ENCODE data around the gene NBL1.

NBL1 gene

DNA sequence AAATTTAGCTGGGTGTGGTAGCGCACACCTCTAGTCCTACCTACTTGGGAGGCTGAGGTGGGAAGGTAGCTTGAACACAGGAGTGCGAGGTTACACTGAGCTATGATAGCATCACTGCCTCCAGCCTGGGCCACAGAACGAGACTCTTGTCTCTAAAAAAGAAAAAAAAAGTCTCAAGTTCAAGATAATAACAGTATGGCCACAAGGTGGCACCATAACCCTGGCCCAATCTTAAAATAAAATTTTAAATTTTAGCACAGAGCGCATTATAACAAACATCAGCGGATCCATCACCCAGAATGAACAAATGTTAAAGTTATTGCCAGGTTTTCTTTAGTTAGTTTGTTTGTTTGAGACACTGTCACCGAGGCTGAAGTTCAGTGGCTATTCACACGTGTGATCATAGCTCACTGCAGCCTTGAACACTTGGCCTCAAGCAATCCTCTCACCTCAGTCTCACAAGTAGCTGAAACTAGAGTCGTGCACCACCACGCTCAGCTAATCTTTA lies 17.7 kb downstream of the NBL1 start:
- Histone ChIP-seq H3K9me3 (replicated peaks; ENCODE audit: low read length) (no peaks in the 10 kb centered on the region), H3K27me3 (ENCODE audit: control insufficient read depth, insufficient read depth, low read length) (peaks cover 38% of the 10 kb centered on the region), H3K4me1 (ENCODE audit: control insufficient read depth, insufficient read depth, low read length) (peaks cover 3% of the 10 kb centered on the region)

DNA sequence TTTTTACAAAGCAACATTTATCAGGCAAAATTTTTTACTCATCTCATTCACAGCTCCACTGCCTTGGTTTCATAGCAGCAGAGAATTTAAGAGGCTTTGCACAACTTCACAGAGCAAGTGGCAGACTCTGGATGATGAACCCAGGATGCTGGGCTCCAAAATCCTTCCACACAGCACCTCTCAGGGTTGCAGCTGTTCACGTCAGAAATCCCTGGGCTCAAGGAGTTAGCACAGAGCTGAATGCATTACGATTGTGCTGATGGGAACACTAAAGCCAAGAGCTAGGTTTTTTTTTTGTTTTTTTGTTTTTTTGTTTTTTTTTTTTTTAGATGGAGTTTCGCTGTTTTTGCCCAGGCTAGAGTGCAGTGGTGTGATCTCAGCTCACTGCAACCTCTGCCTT lies 18.2 kb downstream of the NBL1 start:
- Histone ChIP-seq H3K9ac (ENCODE audit: low read depth, low read length) (no peak overlapping the region), H3K36me3 (ENCODE audit: insufficient read depth, low read length) (no peaks in the 10 kb centered on the region), H3K9me3 (replicated peaks; ENCODE audit: low read length) (no peaks in the 10 kb centered on the region), H3K4me1 (ENCODE audit: control insufficient read depth, insufficient read depth, low read length) (peaks cover 3% of the 10 kb centered on the region), H3K4me3 (ENCODE audit: low read length) (no peak overlapping the region), H3K27me3 (ENCODE audit: control insufficient read depth, insufficient read depth, low read length) (peaks cover 43% of the 10 kb centered on the region), H3K4me2 (ENCODE audit: low read length) (no peak overlapping the region)

More for the DNA sequence above, 17.7 kb downstream of the NBL1 start:
- Histone ChIP-seq H3K36me3 (ENCODE audit: insufficient read depth, low read length) (no peaks in the 10 kb centered on the region), H3K9ac (ENCODE audit: low read depth, low read length) (no peak overlapping the region), H3K4me2 (ENCODE audit: low read length) (no peak overlapping the region), H3K4me3 (ENCODE audit: low read length) (no peak overlapping the region)

DNA sequence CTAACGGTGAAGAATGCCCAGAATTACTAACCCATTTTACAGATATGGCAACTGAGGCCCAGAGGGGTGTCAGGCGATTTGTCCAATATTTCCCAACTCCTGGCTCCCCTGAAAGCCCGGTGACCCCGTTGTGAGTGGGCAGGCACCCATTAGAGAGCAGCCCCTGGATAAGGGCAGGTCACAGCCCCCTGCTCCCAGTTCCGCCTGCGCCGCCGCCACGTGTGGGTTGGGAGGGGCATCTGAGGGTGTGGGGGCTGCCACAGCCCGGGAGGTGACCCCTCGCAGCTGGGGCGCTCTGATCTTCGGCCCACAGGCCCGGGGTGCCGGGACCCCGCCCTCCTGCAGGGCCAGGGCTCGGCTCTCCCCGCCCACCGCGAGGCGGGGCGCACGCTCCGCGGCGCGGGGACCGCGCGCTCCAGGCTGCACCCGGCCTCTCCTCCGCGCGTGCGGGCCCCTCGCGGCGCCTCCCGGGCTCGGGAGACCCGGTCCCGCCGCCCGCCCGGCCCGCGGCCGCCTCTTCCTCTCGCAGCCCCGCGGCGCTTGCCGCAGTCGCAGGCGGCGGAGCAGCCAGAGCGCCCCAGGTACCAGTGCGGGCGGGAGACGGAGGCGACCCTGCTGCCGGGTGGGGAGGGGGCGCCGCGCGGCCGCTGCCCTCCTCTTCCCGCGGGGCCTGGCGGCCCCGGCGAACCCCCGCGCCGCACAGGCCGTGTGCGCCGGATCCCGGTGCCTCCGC lies 20.5 kb downstream of the NBL1 start, which contains the start of gene HTR6:
Gene HTR6 (plus strand): TSS at position 423 of the 733 bp plus-strand sequence. CDS start 879 bp downstream, outside the sequence.
- peaks cover 62% of the 10 kb centered on the region for H3K27me3 ChIP-seq (ENCODE audit: control insufficient read depth, insufficient read depth, low read length)

DNA sequence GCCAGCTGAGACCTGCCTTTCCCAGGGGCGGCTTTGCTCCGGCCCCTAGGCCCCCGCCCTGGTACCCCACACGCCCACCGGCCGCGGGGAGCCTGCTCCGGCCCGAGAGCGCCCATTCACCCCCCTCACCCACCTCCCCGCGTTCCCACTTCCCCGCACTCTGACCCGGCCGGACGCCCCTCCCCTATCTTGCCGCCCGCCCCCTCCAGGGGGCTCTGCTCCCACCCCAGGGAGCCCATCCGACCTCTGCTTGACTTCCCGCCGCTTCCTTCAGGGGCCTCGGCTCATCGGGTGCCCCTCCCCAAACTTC lies 21.0 kb downstream of the NBL1 start:
- no peak overlapping the region for H3K9ac ChIP-seq (ENCODE audit: low read depth, low read length)
- no peaks in the 10 kb centered on the region for H3K9me3 ChIP-seq (replicated peaks; ENCODE audit: low read length)
- peak overlapping the region; percentile 50 for H3K4me3 ChIP-seq (ENCODE audit: low read length)
- peak overlapping the region; percentile 73 for H3K4me2 ChIP-seq (ENCODE audit: low read length)
- peaks cover 3% of the 10 kb centered on the region for H3K4me1 ChIP-seq (ENCODE audit: control insufficient read depth, insufficient read depth, low read length)
- peaks cover 67% of the 10 kb centered on the region for H3K27me3 ChIP-seq (ENCODE audit: control insufficient read depth, insufficient read depth, low read length)
- H3K36me3 ChIP-seq (ENCODE audit: insufficient read depth, low read length), result no peaks in the 10 kb centered on the region

More for the DNA sequence above, 20.5 kb downstream of the NBL1 start, which contains the start of gene HTR6:
- Histone ChIP-seq H3K4me1 (ENCODE audit: control insufficient read depth, insufficient read depth, low read length) (peaks cover 3% of the 10 kb centered on the region), H3K4me3 (ENCODE audit: low read length) (peak within 1 kb of the TSS; percentile 50), H3K9ac (ENCODE audit: low read depth, low read length) (no peak within 1 kb of the TSS), H3K4me2 (ENCODE audit: low read length) (peak within 1 kb of the TSS; percentile 73), H3K36me3 (ENCODE audit: insufficient read depth, low read length) (no peaks in the 10 kb centered on the region), H3K9me3 (replicated peaks; ENCODE audit: low read length) (no peaks in the 10 kb centered on the region)

DNA sequence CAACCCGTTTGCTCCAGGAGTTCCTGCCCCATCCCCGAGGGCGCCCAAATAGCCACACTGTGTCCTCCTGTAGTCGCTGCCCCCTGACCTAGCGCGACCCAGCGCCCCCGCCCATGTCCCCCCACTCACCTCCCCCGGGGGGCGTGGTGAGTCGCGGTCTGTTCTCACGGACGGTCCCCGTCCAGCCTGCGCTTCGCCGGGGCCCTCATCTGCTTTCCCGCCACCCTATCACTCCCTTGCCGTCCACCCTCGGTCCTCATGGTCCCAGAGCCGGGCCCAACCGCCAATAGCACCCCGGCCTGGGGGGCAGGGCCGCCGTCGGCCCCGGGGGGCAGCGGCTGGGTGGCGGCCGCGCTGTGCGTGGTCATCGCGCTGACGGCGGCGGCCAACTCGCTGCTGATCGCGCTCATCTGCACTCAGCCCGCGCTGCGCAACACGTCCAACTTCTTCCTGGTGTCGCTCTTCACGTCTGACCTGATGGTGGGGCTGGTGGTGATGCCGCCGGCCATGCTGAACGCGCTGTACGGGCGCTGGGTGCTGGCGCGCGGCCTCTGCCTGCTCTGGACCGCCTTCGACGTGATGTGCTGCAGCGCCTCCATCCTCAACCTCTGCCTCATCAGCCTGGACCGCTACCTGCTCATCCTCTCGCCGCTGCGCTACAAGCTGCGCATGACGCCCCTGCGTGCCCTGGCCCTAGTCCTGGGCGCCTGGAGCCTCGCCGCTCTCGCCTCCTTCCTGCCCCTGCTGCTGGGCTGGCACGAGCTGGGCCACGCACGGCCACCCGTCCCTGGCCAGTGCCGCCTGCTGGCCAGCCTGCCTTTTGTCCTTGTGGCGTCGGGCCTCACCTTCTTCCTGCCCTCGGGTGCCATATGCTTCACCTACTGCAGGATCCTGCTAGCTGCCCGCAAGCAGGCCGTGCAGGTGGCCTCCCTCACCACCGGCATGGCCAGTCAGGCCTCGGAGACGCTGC lies 21.7 kb downstream of the NBL1 start:
- Histone ChIP-seq H3K9ac (ENCODE audit: low read depth, low read length) (no peak overlapping the region), H3K27me3 (ENCODE audit: control insufficient read depth, insufficient read depth, low read length) (peaks cover 73% of the 10 kb centered on the region), H3K9me3 (replicated peaks; ENCODE audit: low read length) (no peaks in the 10 kb centered on the region), H3K36me3 (ENCODE audit: insufficient read depth, low read length) (no peaks in the 10 kb centered on the region), H3K4me1 (ENCODE audit: control insufficient read depth, insufficient read depth, low read length) (peaks cover 3% of the 10 kb centered on the region), H3K4me2 (ENCODE audit: low read length) (no peak overlapping the region), H3K4me3 (ENCODE audit: low read length) (no peak overlapping the region)

DNA sequence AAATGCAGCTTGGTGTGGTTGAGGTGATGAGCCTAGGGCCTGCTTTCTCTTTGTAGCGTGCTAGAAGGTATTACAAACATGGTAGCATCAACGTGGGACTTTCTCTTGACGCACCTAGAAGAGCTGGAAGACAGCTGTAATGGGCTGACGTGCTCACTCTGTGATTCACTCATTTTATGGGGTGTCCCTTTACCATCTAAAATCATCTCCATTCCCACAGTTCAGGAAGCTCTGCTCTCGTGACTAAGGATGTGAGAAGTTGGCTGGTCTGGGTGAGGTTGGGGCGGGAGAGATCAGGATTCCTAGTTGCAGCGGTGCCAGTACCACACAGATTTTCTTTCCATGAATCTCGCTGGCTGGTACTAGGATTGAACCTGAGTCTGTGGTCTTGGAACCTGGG lies 24.8 kb downstream of the NBL1 start:
- Histone ChIP-seq H3K27me3 (ENCODE audit: control insufficient read depth, insufficient read depth, low read length) (peaks cover 74% of the 10 kb centered on the region), H3K9me3 (replicated peaks; ENCODE audit: low read length) (no peaks in the 10 kb centered on the region), H3K4me3 (ENCODE audit: low read length) (no peak overlapping the region), H3K36me3 (ENCODE audit: insufficient read depth, low read length) (no peaks in the 10 kb centered on the region), H3K9ac (ENCODE audit: low read depth, low read length) (no peak overlapping the region), H3K4me1 (ENCODE audit: control insufficient read depth, insufficient read depth, low read length) (peaks cover 3% of the 10 kb centered on the region), H3K4me2 (ENCODE audit: low read length) (no peak overlapping the region)

DNA sequence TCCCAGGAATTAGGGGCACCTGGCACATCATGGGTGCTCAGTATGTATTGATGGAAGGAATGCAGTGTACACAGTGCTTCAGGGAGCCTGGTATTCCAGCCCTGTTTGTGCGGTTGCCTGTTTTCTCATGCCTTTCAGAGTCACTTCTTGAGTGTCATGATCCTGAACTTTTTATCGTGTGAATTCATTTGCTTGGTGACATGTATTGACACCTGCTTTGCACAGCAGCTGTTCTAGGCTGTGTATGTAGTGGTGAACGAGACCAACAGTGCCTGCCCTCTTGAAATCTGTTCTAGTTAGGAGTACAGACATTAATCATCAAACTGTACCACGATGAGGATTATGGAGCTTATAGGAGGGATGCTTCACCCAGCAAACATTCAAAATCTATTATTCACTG lies 26.7 kb downstream of the NBL1 start:
- H3K4me3 ChIP-seq (ENCODE audit: low read length), result no peak overlapping the region
- H3K4me1 ChIP-seq (ENCODE audit: control insufficient read depth, insufficient read depth, low read length), result no peaks in the 10 kb centered on the region
- no peak overlapping the region for H3K9ac ChIP-seq (ENCODE audit: low read depth, low read length)
- no peaks in the 10 kb centered on the region for H3K36me3 ChIP-seq (ENCODE audit: insufficient read depth, low read length)
- no peak overlapping the region for H3K4me2 ChIP-seq (ENCODE audit: low read length)
- no peaks in the 10 kb centered on the region for H3K9me3 ChIP-seq (replicated peaks; ENCODE audit: low read length)
- peaks cover 69% of the 10 kb centered on the region for H3K27me3 ChIP-seq (ENCODE audit: control insufficient read depth, insufficient read depth, low read length)

DNA sequence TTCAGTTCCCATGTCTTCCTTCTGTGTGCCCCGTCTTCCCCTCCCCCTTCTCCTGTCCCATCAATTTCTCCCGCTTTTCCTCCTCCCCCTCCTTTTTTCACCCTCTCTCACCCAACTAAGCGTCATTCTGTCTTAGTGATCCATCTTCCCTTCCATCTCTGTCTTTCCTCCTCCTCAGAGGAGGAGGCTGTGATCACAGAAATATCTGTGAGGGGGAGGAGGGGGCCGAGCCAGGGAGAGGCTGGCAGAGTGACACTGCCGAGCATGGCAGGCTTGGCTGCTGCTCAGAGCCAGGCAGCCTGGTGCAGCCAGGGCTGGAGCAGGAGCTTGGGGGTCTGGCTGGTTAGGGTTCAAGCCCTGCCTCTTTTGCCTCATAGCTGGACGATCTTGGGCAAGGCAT lies 28.1 kb downstream of the NBL1 start:
- no peaks in the 10 kb centered on the region for H3K4me1 ChIP-seq (ENCODE audit: control insufficient read depth, insufficient read depth, low read length)
- H3K27me3 ChIP-seq (ENCODE audit: control insufficient read depth, insufficient read depth, low read length), result peaks cover 58% of the 10 kb centered on the region
- no peak overlapping the region for H3K4me2 ChIP-seq (ENCODE audit: low read length)
- H3K9ac ChIP-seq (ENCODE audit: low read depth, low read length), result no peak overlapping the region
- no peaks in the 10 kb centered on the region for H3K36me3 ChIP-seq (ENCODE audit: insufficient read depth, low read length)
- no peaks in the 10 kb centered on the region for H3K9me3 ChIP-seq (replicated peaks; ENCODE audit: low read length)
- no peak overlapping the region for H3K4me3 ChIP-seq (ENCODE audit: low read length)

DNA sequence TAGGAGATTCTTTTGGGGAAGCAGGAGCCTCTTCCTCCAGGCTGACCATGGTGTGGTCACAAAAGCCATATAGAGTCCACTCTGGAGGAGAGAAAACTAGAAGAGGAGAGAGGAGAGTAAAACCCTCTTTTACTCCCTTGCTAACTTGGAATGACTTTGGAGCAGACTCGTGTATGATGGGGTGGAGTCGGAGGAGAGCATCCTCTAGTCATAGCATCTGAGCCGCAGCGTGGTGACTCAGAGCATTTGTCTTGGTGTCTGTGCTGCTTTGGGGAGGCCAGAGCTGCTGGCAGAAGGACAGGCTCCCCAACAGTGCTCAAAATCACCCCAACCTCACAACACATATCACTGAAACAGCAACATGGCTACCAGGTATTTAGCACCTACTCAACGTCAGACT lies 31.7 kb downstream of the NBL1 start:
- Histone ChIP-seq H3K9me3 (replicated peaks; ENCODE audit: low read length) (no peaks in the 10 kb centered on the region), H3K9ac (ENCODE audit: low read depth, low read length) (no peak overlapping the region), H3K36me3 (ENCODE audit: insufficient read depth, low read length) (no peaks in the 10 kb centered on the region), H3K4me1 (ENCODE audit: control insufficient read depth, insufficient read depth, low read length) (no peaks in the 10 kb centered on the region), H3K27me3 (ENCODE audit: control insufficient read depth, insufficient read depth, low read length) (peaks cover 28% of the 10 kb centered on the region), H3K4me2 (ENCODE audit: low read length) (no peak overlapping the region), H3K4me3 (ENCODE audit: low read length) (no peak overlapping the region)

DNA sequence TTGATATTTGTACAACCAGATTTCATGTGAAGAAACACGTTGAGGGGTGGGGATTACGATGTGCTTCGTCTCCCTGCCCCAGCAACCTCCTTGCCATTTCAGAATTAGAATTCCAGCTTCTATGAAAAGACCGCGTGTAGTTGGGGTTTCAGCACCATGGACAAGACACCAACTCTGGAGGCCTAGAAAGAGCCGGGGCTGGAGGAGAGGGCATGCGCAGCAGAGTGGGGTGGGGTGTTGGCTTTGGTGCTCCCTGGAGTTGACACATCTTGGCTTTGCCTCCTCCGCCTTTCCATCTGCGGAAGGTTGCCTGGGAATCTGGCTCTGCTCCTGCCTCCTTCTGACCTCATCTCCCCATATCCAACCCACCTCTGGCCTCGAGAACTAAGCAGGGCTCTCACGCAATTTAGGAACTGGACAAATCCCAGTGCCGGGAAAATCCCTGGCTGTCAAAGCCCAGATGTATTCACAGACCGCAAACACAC lies 32.4 kb downstream of the NBL1 start:
- Histone ChIP-seq H3K27me3 (ENCODE audit: control insufficient read depth, insufficient read depth, low read length) (peaks cover 25% of the 10 kb centered on the region), H3K4me2 (ENCODE audit: low read length) (no peak overlapping the region), H3K9me3 (replicated peaks; ENCODE audit: low read length) (no peaks in the 10 kb centered on the region), H3K36me3 (ENCODE audit: insufficient read depth, low read length) (no peaks in the 10 kb centered on the region), H3K9ac (ENCODE audit: low read depth, low read length) (no peak overlapping the region), H3K4me3 (ENCODE audit: low read length) (no peak overlapping the region), H3K4me1 (ENCODE audit: control insufficient read depth, insufficient read depth, low read length) (no peaks in the 10 kb centered on the region)

DNA sequence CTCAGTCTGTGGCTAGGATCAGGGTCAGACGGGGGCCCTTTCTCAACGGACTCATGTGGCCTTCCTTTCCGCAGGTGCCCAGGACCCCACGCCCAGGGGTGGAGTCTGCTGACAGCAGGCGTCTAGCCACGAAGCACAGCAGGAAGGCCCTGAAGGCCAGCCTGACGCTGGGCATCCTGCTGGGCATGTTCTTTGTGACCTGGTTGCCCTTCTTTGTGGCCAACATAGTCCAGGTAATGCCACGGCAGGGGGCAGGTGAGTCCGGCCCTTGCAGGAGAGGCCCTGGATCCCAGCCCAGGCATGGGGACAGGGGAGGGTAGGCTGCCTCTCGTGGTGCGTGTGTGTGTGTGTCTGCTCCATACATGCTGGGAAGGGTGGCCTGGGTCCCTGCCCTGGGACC lies 34.4 kb downstream of the NBL1 start:
- Histone ChIP-seq H3K4me3 (ENCODE audit: low read length) (no peak overlapping the region), H3K4me1 (ENCODE audit: control insufficient read depth, insufficient read depth, low read length) (peaks cover 8% of the 10 kb centered on the region), H3K36me3 (ENCODE audit: insufficient read depth, low read length) (no peaks in the 10 kb centered on the region), H3K9me3 (replicated peaks; ENCODE audit: low read length) (no peaks in the 10 kb centered on the region), H3K27me3 (ENCODE audit: control insufficient read depth, insufficient read depth, low read length) (peaks cover 14% of the 10 kb centered on the region), H3K4me2 (ENCODE audit: low read length) (no peak overlapping the region), H3K9ac (ENCODE audit: low read depth, low read length) (no peak overlapping the region)

All from skeletal muscle satellite cell (primary cell).